ENCODE results near the gene LCA5L. TPM values are rescaled to one million over a fixed set of nuclear protein-coding genes. Genes with fewer than 3 reads are reported as not detected.
"Not testable (repeated sequence)": the region's sequence is repeated elsewhere in the genome, so short reads cannot be mapped to it uniquely, and the experiment has no call there.

Gene LCA5L
- total and polyA plus RNA-seq, 10 of the 15 experiments (the other 5 are each of a cell fraction or from before 2014, with no cell fraction given) = 0.18 to 0.55 (median 0.27) TPM; not detected in 2

GRCh38 chr21:39373634-39374033, 71.9 kb downstream of the LCA5L start (continued):
- TF ChIP-seq PRDM15 (CRISPR knock-in tag; IDR thresholded peaks at IDR 0.05) = no peak

- POLR2A ChIA-PET; in situ Hi-C loops (cut with MboI); SMC1A ChIA-PET (ENCODE audit: uncharacterized antibody, unreplicated experiment); H3K9ac ChIP-seq (ENCODE audit: control insufficient read depth, insufficient read depth, low read length); H3K27ac ChIP-seq (ENCODE audit: control insufficient read depth, insufficient read depth); CTCF ChIA-PET; H3K27me3 ChIP-seq (replicated peaks in 1 of 2; ENCODE audit: control insufficient read depth in 2 of 2, insufficient read depth in 2 of 2, low read length in 1 of 2); FAIRE-seq; H3K4me2 ChIP-seq (ENCODE audit: control insufficient read depth, insufficient read depth); H2AFZ ChIP-seq (ENCODE audit: control insufficient read depth, low read depth, low read length); BruUV-seq (replicated peaks); H3K9me3 ChIP-seq (replicated peaks; ENCODE audit: control insufficient read depth, insufficient read depth, low read length); H4K20me1 ChIP-seq (ENCODE audit: control insufficient read depth, insufficient read depth); DNase-seq (ENCODE audit: low read depth, low spot score); H3K4me1 ChIP-seq (ENCODE audit: control insufficient read depth, insufficient read depth, low read length); intact Hi-C loops (cut with micrococcal nuclease; ENCODE audit: unreplicated experiment); ATAC-seq; H3K4me3 ChIP-seq; H3K79me2 ChIP-seq (ENCODE audit: control insufficient read depth, insufficient read depth, low read length); H3K36me3 ChIP-seq (ENCODE audit: control insufficient read depth in 2 of 2, insufficient read depth in 2 of 2, low read length in 1 of 2): not testable (repeated sequence)
- RAD21 ChIA-PET (ENCODE audit: unreplicated experiment) = interaction anchor here (1.0 kb wide), 1 partner anchor 69 kb away, joined by 3 read pairs; no protein-coding TSS in a partner anchor
- 46% methylated on average over 7 of the region's 7 CpGs for WGBS (ENCODE audit: insufficient coverage, insufficient replicate concordance, low lambda C conversion rate, missing lambda C conversion rate)
Observed at GRCh38 chr21:39369896-39370288, 75.7 kb downstream of the LCA5L start.

DNA sequence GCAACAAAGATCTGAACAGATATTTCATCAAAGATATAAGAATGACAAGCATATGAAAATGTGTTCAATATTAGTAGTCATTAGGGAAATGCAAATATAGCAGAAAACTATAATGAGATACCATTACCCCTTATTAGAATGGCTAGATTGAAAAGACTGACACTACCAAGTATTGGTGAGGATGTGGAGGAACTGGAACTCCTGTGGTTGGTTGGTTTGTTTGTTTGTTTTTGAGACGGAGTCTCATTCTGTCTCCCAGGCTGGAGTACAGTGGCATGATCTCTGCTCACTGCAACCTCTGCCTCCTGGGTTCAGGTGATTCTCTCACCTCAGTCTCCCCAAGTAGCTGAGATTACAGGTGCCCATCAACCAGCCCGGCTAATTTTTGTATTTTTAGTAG, 77.8 kb downstream of the LCA5L start:
- Histone ChIP-seq H3K4me3 (no peak overlapping the region), H3K36me3 (ENCODE audit: control insufficient read depth in 2 of 2, insufficient read depth in 2 of 2, low read length in 1 of 2) (no peaks in the 10 kb centered on the region), H2AFZ (ENCODE audit: control insufficient read depth, low read depth, low read length) (no peak overlapping the region), H3K79me2 (ENCODE audit: control insufficient read depth, insufficient read depth, low read length) (no peaks in the 10 kb centered on the region), H3K27ac (ENCODE audit: control insufficient read depth, insufficient read depth) (no peak overlapping the region), H3K9me3 (replicated peaks; ENCODE audit: control insufficient read depth, insufficient read depth, low read length) (no peaks in the 10 kb centered on the region), H3K4me2 (ENCODE audit: control insufficient read depth, insufficient read depth) (no peak overlapping the region), H4K20me1 (ENCODE audit: control insufficient read depth, insufficient read depth) (no peaks in the 10 kb centered on the region), H3K4me1 (ENCODE audit: control insufficient read depth, insufficient read depth, low read length) (no peaks in the 10 kb centered on the region), H3K9ac (ENCODE audit: control insufficient read depth, insufficient read depth, low read length) (no peak overlapping the region), H3K27me3 (replicated peaks in 1 of 2; ENCODE audit: control insufficient read depth in 2 of 2, insufficient read depth in 2 of 2, low read length in 1 of 2) (no peaks in the 10 kb centered on the region)
- ATAC-seq (no peak), FAIRE-seq (no peak), DNase-seq (ENCODE audit: low read depth, low spot score) (no peak)
- intact Hi-C loops (cut with micrococcal nuclease; ENCODE audit: unreplicated experiment) (no loop called here), in situ Hi-C loops (cut with MboI) (no loop called here)
- RAD21 ChIA-PET (ENCODE audit: unreplicated experiment) = no interaction called here
- CTCF ChIA-PET = interaction anchor here (1.4 kb wide), 1 partner anchor 11 kb away, joined by 4 read pairs; no protein-coding TSS in a partner anchor
- SMC1A ChIA-PET (ENCODE audit: uncharacterized antibody, unreplicated experiment) = no interaction called here
- no TSS peak for BruUV-seq (replicated peaks)
- POLR2A ChIA-PET = no interaction called here
- 62% methylated on average over 2 of the region's 2 CpGs for WGBS (ENCODE audit: insufficient coverage, insufficient replicate concordance, low lambda C conversion rate, missing lambda C conversion rate)
- TF ChIP-seq USF1 (IDR thresholded peaks at IDR 0.05; ENCODE audit: borderline replicate concordance, extremely low read length, insufficient read depth, low read depth, low read length) (no peak), ASH2L (IDR thresholded peaks at IDR 0.05; ENCODE audit: borderline replicate concordance, low read depth) (no peak), CBX5 (IDR thresholded peaks at IDR 0.05; ENCODE audit: low read depth) (no peak), RBBP5 (conservative IDR thresholded peaks at IDR 0.05) (no peak), SPI1 (IDR thresholded peaks at IDR 0.05; ENCODE audit: borderline replicate concordance, insufficient read depth, low read depth, low read length) (no peak), MYB (IDR thresholded peaks at IDR 0.05; ENCODE audit: borderline replicate concordance, low read depth, low read length) (no peak), EZH2 (IDR thresholded peaks at IDR 0.05; ENCODE audit: borderline replicate concordance, control insufficient read depth, low read depth, low read length) (no peak), TBL1XR1 (IDR thresholded peaks at IDR 0.05; ENCODE audit: low read depth, low read length) (no peak), NFYA (IDR thresholded peaks at IDR 0.05; ENCODE audit: borderline replicate concordance, low read depth, low read length) (no peak), ESRRA (IDR thresholded peaks at IDR 0.05; ENCODE audit: low read length) (no peak)

All from GM12878 (cell line).